Non-pigmented ciliary epithelial cell (primary cell): ENCODE measurements around the gene RC3H2.
"Not testable (repeated sequence)": the region's sequence is repeated elsewhere in the genome, so short reads cannot be mapped to it uniquely, and the experiment has no call there.

Experiments
- DNase-seq: peaks from one replicate; pipeline ENCODE4 v3.0.0-alpha.2; 2010; ENCODE audit warnings: low read depth

RC3H2 gene

DNA sequence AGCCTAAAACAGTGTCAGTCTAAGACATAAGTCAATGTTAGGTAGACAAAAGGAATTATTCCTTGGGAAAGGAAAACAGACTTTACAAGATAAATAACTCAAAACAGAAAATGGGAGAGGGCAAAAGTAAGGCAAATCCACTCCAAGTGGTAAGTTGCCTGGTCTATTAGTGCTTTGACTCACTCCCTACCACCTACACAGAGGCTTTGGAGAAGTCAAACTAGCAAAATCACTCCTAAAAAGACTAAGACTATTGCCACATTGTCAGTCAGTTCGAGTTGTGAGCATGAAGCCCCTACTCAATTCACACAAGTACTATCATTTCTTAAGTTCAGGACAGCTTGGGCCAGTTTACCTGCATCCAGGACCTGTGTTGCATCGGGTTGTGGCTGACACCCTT, 13.2 kb upstream of the RC3H2 start:
- no peak for DNase-seq

DNA sequence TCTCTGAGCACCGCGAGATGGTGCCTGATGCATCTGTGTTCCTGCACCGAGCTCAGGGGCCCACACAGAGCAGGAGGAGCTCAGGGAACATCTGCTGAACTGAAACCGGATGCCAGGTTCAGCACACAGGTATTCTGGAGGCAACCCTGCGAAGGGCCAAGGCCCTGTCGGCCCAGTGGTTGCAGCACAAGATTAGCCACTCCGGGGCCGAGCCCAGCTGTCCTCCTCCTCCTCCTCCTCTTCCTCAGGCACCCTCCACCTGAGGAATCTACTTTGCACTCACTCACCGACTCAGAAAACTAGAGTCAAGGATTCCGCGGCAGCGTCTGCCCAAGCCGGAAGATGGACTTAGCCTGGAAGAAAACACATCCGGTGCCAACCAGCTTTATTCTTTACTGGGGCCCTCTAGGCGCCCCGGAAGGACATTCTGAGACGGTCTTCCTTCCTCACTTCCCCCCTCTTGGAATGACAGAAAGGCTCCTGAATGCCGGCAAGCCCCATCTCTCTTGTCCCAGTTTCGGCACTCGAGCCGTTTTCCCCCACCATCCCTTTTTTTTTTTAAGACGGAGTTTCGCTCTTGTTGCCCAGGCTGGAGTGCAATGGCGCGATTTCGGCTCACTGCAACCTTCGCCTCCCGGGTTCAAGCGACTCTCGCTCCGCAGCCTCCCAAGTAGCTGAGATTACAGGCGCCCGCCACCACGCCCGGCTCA, 8.0 kb upstream of the RC3H2 start, which contains the start of gene ZBTB6:
ZBTB6 (minus strand) TSS at position 360 of the 710 bp plus-strand sequence. CDS start 1,251 bp downstream, outside the sequence.
- peak; percentile 48 for DNase-seq

DNA sequence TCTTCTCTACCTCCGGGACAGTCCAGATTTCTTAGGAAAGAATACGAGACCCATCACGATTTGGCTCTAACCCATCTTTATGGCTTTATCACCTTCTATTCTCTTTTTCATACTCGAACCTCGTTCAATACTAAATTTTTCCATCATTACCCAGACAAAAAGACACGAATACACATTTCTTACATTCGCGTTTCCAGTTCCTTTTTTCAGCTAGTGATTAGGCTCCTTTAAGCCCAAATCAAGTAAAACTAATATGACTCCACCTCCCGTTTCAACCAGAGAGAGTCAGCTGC, 7.5 kb upstream of the RC3H2 start:
- no peak for DNase-seq

DNA sequence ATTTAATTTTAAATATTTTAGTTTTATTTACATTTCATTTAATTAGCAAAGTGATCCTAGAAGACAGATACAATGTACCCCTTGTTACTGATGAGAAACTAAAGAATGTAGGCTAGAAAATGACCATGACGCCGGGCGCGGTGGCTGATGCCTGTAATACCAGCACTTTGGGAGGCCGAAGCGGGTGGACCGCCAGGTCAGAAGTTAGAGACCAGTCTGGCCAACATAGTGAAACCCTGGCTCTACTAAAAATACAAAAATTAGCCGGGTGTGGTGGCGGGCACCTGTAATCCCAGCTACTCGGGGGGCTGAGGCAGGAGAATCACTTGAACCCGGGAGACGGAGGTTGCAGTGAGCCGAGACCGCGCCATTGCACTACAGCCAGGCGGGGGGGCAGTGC, 963 bp upstream of the RC3H2 start:
- DNase-seq: not testable (repeated sequence)

DNA sequence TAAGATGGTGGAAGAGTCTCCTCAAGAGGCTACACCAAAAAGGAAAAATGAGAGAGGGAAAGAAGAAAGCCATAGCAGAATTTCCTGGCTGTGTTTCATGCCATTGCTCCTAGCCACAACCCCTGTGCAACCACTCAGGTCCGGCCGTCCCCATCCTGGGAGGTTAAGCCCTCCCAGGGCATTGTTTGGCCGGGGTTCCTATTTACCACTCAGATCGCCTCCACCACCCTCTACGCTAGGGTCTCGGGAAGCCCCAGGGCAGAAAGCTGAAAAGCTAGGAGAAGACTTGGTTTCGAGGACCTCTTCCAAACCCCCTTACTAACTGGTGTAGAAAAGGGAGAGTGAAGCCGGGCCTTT, 715 bp downstream of the RC3H2 start:
- no peak for DNase-seq

DNA sequence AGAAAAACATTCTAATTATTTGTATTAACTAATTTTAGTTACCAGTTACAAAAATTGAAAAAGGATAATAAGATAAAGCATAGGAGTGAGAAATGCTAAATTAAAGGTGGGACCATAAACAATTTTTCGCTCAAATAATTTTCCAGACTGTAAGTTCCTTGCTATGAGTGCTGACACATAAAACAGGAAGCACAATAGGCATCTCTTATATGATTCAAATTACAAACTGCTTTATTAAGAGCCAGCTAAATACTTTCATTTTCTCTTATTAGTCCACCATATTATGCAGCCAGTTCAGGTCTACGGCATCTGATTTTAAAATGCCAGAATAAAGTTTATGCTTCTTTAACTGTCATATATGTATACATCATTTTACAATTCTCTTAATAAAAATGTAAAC, 4.4 kb downstream of the RC3H2 start:
- no peak for DNase-seq

DNA sequence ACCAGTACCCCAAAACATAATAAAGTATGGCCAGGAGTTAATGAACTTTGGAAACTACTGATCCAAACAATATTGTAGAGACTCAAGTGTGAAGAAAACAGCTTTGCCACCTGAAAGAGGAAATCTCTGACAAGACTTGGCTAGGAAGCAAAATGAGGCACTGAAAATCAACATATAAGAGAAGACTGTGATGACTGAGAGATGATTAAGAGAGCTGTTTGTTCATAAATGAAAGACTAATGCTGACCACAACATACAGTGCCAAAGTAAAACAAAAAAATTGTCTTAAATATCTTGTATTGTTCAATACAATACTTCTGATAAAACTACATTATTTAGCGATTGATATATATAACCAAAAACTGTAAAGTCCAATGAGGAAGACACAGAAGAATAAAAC, 7.2 kb downstream of the RC3H2 start:
- no peak for DNase-seq

DNA sequence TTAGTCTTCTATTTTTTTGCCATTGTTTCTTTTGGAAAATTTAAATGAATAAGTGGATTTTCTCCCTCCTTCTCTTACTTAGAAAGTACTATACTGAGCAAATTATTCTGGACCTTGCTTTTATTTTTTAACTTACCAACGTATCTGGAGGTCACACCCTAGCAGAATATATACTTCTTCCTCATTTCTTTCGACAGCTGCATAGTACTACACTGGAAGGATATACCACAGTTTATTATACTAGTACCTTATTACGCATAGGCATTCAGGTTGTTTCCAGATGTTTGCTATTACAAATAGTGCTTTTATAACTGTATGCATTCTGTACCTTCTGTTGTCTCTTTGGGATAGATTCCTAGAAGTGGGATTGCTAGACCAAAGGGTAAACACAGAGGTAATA, 16.7 kb downstream of the RC3H2 start:
- no peak for DNase-seq

DNA sequence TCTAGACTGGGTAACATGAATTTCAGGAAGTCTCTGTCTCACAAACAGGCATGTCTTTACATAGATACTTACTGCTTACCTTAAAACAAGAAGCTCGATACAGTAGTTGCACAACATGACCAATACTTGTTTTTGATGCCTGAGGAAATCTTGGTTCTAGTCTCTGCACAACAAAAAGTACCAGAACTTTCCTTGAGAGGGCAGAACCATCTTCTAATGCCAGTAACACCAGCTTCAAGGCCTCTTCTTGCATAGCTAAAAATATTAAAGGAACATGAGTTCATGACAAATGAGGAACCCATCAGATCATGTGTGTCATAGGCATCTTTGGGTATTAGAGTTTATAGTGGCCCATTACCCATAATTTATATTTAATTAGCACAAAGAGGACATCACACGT, 22.0 kb downstream of the RC3H2 start:
- no peak for DNase-seq

DNA sequence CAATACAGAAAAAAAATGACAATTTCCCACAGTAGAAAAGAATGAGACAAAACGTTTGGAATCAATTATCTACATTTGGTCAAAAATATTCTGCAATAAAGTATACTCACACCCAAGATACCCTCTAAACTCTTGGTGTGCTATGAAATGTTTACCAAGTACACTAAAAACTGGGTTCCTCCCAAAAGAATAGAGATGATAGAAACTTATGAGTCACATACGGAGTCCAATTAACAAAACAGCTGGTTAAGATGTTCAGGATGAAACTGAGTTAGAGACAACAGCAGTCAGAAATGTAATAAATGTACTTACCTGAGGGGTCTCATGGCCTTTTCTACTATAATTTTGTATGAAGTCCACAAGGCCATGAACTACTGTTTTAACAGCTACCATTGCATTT, 25.7 kb downstream of the RC3H2 start:
- DNase-seq: no peak

DNA sequence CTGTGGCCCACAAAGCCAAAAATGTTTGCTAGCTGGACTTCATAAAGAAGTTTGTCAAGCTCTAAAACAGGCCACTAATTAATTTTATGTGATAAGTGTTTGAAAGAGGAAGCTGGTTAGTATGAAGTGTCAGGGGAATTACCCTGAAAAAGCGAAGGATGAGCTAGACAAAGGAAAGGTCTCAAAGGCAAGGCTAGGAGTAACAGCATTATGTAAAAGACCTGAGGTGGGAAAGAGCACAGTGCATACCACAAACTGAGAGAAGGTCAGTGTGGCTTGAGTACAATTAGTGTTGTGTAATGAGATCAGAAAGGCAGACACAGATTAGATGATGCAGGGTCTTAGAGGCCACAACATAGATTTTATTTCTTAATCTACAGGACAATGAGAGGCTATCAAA, 29.6 kb downstream of the RC3H2 start:
- DNase-seq: no peak

DNA sequence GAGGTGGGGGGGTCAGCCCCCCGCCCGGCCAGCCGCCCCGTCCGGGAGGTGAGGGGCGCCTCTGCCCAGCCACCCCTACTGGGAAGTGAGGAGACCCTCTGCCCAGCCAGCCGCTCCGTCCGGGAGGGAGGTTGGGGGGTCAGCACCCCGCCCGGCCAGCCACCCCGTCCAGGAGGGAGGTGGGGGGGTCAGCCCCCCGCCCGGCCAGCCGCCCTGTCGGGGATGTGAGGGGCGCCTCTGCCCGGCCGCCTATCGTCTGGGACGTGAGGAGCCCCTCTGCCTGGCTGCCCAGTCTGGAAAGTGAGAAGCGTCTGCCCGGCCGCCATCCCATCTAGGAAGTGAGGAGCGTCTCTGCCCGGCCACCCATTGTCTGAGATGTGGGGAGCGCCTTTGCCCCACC, 37.9 kb downstream of the RC3H2 start:
- not testable (repeated sequence) for DNase-seq

DNA sequence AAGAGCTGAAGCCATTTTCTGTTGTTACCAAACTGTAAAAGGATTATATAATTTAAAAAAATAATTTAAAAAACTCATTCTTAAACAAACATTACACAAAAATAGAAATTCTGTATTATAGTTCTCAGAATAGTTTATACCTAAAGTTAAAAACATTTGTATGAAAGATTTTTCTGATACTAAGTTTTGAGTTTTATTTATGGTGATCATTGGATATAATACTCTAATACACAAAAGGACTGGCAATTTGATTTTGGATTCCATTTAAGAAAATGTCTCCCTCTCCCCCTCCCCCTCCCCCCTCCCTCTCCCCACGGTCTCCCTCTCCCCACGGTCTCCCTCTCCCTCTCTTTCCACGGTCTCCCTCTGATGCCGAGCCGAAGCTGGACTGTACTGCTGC, 39.1 kb downstream of the RC3H2 start:
- DNase-seq: no peak

DNA sequence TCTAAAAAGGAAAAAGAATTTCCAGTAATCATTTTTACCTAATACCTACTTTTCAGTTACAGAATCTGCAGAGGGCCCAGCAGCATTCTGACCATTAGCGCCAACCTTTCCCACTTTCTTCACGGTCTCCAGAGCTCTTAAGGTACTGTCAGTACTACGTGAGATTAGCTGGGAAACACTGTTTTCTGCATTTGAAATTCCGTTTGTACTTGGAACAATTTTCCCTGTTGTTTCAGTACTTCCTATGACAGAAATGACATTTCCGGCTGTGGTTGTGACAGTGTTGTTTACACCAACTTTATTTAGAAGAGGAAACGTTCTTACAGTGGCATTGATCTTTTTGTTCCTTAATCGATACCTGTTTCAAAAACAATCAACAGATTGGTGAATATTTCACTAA, 39.9 kb downstream of the RC3H2 start:
- DNase-seq: no peak

DNA sequence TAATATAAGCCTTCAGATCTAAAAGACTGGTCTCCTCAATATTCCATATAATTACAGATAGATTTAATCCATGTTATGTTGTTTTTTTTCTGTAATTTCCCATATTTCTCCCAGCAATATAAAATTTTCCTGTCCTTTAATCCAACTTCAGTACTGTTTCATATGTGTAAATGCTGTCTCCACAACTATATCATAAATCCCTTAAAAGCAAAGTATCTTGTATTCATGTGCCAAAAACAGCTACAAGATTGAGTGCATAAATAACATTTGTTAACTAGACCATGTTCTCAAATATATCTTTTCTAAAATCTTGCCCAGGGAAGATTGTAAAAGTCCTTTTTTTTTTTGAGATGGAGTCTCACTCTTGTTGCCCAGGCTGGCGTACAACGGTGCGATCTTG, 41.8 kb downstream of the RC3H2 start:
- DNase-seq: no peak

DNA sequence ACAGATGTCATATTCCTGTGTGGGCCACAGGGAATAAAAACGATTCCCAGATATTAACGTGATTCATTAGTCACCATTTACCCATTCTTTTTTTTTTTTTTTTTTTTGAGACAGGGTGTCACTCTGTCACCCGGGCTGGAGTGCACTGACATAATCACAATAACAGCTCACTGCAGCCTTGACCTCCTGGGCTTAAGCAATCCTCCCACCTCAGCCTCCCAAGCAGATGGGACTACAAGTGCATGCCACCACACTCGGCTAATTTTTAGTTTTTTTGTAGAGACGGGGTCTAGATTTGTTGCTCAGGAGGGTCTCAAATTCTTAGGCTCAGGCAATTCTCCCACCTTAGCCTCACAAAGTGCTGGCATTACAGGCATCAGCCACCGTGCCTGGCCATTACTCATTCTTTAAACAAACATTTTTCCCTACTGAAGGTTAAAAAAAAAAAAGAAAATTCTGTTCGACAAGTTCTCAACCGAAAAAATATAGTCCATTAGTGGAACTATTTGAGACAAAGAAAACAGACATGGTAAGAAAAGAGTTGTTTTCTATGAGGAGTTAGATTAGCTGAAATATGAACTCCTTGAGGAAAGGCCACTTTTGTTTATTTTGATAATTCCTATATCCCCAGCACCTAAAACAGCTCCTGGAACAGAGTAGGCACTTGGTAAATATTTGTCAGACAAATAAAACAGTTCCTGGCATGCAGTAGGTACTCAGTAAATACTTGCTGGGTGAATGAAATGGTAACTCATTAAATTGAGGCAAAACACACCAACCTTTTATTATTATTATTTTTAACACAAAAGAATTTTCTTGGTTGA, 44.6 kb downstream of the RC3H2 start:
- no peak for DNase-seq

DNA sequence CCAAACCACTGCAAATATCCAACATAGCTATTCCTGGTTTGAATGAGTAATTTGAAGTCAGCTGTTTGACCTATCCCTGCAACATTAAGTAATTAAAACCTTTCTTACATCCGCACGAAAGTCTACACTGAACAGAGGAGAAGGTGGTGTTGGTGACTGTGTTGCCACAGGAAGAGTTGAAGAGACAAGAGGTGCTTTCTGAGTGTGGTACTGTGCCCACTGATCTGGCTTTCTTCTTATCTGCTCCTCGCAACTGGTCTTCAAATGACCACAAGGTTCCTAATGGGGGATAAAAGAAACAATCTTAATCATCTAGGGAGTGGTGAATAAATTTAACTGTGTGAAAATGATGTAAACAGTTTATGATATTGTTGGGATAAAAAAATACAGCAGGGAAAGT, 47.3 kb downstream of the RC3H2 start:
- no peak for DNase-seq

DNA sequence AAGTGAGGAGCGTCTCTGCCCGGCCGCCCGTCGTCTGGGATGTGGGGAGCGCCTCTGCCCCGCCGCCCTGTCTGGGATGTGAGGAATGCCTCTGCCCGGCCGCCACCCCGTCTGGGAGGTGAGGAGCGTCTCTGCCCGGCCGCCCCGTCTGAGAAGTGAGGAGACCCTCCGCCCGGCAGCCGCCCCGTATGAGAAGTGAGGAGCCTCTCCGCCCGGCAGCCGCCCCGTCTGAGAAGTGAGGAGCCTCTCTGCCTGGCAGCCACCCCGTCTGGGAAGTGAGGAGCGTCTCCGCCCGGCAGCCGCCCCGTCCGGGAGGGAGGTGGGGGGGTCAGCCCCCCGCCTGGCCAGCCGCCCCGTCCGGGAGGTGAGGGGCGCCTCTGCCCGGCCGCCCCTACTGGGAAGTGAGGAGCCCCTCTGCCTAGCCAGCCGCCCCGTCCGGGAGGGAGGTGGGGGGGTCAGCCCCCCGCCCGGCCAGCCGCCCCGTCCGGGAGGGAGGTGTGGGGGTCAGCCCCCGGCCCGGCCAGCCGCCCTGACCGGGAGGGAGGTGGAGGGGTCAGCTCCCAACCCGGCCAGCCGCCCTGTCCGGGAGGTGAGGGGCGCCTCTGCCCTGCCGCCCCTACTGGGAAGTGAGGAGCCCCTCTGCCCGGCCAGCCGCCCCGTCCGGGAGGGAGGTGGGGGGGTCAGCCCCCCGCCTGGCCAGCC, 52.9 kb downstream of the RC3H2 start:
- DNase-seq: not testable (repeated sequence)

DNA sequence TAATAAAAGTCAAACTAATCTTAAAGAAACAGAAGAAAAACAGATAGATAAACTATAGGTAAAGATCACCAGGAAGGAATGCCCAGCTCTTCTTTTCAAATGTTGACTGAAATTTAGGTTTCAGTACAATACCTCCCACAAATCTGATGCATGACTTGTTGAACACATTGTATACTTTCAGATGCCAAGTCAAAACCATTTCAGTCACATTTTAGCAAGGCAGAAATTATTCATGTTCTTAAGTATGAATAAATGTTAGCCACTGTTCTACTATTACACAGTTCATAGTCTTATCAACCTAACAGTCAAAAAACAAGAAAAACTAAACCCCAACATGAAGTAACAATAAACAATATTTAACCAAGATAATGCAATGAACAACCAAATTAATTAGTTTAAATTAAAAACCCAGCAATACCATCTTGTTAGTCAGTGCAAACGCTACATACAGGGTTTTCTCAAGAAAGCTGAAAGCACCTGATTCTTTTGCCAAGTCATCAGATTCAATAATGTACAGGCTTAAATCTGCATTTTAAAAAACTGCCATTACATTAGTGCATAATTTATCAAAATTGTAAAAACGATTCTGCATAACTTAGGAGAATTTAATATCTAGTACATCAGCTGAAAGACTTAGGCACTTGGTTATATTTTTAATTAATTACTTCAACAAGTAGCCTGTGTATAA, 56.8 kb downstream of the RC3H2 start:
- no peak for DNase-seq

DNA sequence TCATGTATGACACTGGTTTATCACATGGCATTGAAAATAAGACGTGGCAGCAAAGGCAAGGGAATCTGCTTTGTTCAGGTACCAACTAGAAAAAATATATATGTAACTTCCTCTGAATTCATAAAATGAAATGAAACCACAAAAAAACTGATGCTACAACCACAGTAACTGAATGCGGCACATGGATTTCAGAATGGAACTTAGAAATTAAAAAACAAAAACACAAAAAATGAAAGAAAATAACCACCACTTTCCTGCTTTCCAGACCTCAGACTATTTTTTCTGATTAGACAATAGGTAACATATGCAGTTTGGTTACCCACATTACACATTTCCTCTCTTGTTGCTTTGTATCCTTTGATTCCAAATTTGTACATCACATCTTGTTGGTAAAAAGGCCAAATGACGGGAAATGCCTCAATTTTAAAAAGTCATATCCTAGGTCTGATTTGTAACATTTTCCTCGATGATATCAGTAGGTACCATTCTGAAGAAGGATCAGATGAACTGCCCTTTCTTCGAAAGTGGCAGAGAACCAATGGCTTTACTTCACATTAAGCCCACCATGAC, 58.7 kb downstream of the RC3H2 start:
- DNase-seq: no peak

DNA sequence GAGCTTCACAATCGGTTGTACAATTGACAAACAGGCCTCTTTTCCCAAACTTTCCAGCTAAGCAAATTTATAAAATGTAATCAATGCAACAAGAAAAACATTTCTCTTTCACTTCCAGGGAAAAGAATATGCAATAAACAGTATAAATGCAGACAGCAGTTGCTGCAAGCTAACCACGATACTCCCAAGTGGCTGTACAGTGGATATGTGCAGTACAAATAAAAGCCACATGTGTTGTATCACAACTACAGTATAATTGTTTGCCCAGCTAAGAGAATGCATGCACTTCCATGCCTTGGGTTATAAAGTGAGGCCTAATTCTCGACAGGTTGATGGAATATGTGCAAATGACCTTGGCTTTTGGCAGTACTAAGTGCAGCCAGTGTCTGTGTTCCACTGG, 60.0 kb downstream of the RC3H2 start:
- no peak for DNase-seq

DNA sequence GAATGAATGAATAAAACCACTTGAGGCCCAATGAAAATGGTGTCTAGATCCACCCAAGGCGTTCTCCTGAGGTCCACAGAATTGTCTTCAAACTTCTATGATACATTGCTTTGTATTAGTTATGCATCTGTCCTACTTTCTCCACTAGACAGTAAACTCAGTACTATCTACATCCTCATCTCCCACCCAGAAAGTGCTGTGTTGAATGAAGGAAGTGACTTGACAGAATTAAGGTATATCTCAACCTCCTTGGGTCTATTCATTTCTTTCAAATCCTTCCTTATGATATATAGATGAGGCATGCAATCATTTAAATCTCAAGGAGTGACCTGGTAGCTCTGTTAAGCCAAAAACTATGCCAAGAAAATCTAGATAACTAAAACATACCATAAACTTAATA, 61.0 kb downstream of the RC3H2 start:
- no peak for DNase-seq
